ENCODE results near the gene PRR23E.

The PRR23E gene

GRCh38 chr3:127207727-127208482, 15.0 kb downstream of the PRR23E start:
- no peaks in the 10 kb centered on the region for H3K27me3 ChIP-seq (ENCODE audit: control insufficient read depth, insufficient read depth, low read length)
- no peaks in the 10 kb centered on the region for H3K9me3 ChIP-seq (ENCODE audit: control insufficient read depth, insufficient read depth, low read length)
- H3K4me1 ChIP-seq (ENCODE audit: control insufficient read depth, insufficient read depth, low read length), result no peaks in the 10 kb centered on the region
- no peaks in the 10 kb centered on the region for H3K36me3 ChIP-seq (ENCODE audit: control insufficient read depth, insufficient read depth, low read length)
- H3K4me3 ChIP-seq (ENCODE audit: low read depth, low read length), result no peak overlapping the region
- no peak overlapping the region for H3K9ac ChIP-seq (ENCODE audit: low read depth, low read length)

DNA sequence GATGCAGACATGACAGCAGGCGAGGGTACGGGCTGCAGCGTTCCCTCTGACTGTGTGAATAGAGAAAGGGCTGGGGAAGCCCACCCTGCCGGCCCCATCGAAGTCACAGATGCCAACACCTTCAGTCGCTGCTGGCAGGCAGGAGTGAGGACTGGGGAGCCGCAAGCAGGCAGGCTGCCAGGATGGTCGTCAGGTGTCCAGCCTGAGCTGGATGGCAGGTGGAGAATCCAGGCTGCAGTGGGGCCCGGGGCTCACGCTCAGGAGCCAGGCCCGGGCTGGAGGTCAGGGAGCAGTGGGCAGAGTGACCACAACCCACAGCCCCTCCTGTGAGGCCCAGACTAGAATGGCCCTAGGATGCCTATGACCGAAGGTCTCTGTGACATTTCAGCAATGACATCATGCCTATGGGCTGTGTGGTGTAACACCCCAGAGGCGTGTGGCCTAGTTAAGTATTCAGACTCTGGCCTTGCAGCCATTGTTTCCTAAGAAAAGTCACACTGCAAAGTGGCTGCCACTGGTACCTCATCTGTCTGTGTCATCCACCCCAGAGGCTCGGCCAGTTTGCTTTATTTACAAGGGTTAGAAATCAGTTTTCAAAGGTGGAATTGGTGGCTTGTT, 15.7 kb downstream of the PRR23E start:
- Histone ChIP-seq H3K27me3 (ENCODE audit: control insufficient read depth, insufficient read depth, low read length) (no peaks in the 10 kb centered on the region), H3K9ac (ENCODE audit: low read depth, low read length) (no peak overlapping the region), H3K9me3 (ENCODE audit: control insufficient read depth, insufficient read depth, low read length) (no peaks in the 10 kb centered on the region), H3K4me3 (ENCODE audit: low read depth, low read length) (no peak overlapping the region), H3K4me1 (ENCODE audit: control insufficient read depth, insufficient read depth, low read length) (no peaks in the 10 kb centered on the region), H3K36me3 (ENCODE audit: control insufficient read depth, insufficient read depth, low read length) (no peaks in the 10 kb centered on the region)

- Histone ChIP-seq H3K9me3 (ENCODE audit: control insufficient read depth, insufficient read depth, low read length) (no peaks in the 10 kb centered on the region), H3K9ac (ENCODE audit: low read depth, low read length) (no peak overlapping the region), H3K4me1 (ENCODE audit: control insufficient read depth, insufficient read depth, low read length) (no peaks in the 10 kb centered on the region), H3K4me3 (ENCODE audit: low read depth, low read length) (no peak overlapping the region), H3K27me3 (ENCODE audit: control insufficient read depth, insufficient read depth, low read length) (no peaks in the 10 kb centered on the region), H3K36me3 (ENCODE audit: control insufficient read depth, insufficient read depth, low read length) (no peaks in the 10 kb centered on the region)
Measured at GRCh38 chr3:127209155-127209839, 16.4 kb downstream of the PRR23E start.

DNA sequence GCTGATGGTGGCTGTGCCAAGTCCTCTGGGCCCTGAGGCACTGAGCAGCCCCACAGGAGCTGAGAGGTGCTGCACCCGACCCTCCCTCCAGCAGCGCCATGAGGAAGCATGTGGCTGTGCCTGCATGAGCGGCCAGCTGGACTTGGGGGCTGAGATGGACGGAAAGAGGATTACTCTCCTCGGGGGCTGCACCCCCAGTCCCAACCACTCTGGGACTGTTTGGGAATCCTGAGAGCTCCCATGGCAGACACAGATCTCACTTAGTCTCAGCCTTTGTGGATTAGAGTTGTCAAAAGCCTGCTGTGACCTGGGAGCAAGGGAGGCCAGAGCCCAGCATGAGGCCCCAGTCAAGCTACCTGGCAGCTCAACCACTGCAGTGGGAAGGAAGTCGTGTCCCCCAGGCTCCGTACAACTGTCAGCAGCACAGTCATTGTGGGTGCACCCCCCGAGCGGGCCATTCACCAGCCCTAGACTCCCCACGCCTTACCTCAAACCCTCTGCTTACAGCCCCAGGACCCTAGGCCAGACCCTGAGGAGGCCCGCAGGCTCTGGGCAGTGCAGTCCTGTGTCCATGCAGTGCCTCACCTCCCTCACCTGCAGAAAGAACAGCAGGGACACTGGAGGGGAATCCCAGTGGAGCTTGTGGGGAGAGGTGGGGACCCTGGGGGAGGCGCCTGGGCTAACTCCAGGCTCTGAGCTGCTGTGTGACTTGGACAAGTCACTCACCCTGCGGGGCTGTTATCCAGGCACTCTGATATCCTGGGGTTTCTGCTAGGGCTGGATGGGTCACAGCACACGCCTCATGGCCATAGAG, 17.1 kb downstream of the PRR23E start:
- H3K9ac ChIP-seq (ENCODE audit: low read depth, low read length), result no peak overlapping the region
- no peaks in the 10 kb centered on the region for H3K27me3 ChIP-seq (ENCODE audit: control insufficient read depth, insufficient read depth, low read length)
- H3K36me3 ChIP-seq (ENCODE audit: control insufficient read depth, insufficient read depth, low read length), result no peaks in the 10 kb centered on the region
- H3K4me1 ChIP-seq (ENCODE audit: control insufficient read depth, insufficient read depth, low read length), result no peaks in the 10 kb centered on the region
- H3K4me3 ChIP-seq (ENCODE audit: low read depth, low read length), result no peak overlapping the region
- H3K9me3 ChIP-seq (ENCODE audit: control insufficient read depth, insufficient read depth, low read length), result no peaks in the 10 kb centered on the region

DNA sequence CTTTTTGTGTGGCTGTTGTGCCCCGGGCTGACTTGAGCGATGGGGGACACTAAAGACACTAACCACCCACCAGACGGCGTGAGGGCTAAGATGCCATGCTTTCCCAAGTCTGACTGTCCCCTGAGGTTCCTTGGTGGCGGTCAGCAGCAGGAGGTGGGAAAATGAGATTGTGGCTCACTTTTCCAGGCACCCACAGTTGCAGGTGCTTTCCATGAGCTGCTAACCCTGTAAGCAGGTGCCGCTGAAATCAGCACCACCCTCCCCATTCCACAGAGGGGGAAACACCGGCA, 17.7 kb downstream of the PRR23E start:
- Histone ChIP-seq H3K9me3 (ENCODE audit: control insufficient read depth, insufficient read depth, low read length) (no peaks in the 10 kb centered on the region), H3K9ac (ENCODE audit: low read depth, low read length) (no peak overlapping the region), H3K36me3 (ENCODE audit: control insufficient read depth, insufficient read depth, low read length) (no peaks in the 10 kb centered on the region), H3K4me1 (ENCODE audit: control insufficient read depth, insufficient read depth, low read length) (no peaks in the 10 kb centered on the region), H3K27me3 (ENCODE audit: control insufficient read depth, insufficient read depth, low read length) (no peaks in the 10 kb centered on the region), H3K4me3 (ENCODE audit: low read depth, low read length) (no peak overlapping the region)

GRCh38 chr3:127211118-127212060, 18.5 kb downstream of the PRR23E start:
- no peaks in the 10 kb centered on the region for H3K4me1 ChIP-seq (ENCODE audit: control insufficient read depth, insufficient read depth, low read length)
- no peaks in the 10 kb centered on the region for H3K27me3 ChIP-seq (ENCODE audit: control insufficient read depth, insufficient read depth, low read length)
- no peak overlapping the region for H3K9ac ChIP-seq (ENCODE audit: low read depth, low read length)
- H3K9me3 ChIP-seq (ENCODE audit: control insufficient read depth, insufficient read depth, low read length), result no peaks in the 10 kb centered on the region
- no peak overlapping the region for H3K4me3 ChIP-seq (ENCODE audit: low read depth, low read length)
- no peaks in the 10 kb centered on the region for H3K36me3 ChIP-seq (ENCODE audit: control insufficient read depth, insufficient read depth, low read length)

DNA sequence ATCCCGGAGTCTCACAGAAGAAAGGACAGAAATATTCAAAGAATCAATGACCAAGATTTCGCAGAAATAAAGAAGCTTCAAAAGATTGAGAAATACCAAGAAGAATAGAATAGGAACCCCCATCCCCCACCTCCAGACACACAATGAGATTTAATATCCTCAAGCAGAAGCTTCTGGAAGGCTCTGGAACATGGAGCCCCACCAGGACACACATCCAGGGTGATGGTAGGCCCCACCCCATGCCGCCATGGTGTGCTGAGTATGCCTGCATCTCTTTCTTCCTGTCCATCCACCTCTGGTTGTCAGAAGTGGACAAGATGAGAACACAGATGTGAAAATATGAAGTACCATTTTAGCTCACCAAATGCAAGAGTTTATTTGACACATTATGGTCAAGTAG, 19.3 kb downstream of the PRR23E start:
- no peak overlapping the region for H3K9ac ChIP-seq (ENCODE audit: low read depth, low read length)
- H3K4me1 ChIP-seq (ENCODE audit: control insufficient read depth, insufficient read depth, low read length), result no peaks in the 10 kb centered on the region
- H3K36me3 ChIP-seq (ENCODE audit: control insufficient read depth, insufficient read depth, low read length), result no peaks in the 10 kb centered on the region
- H3K9me3 ChIP-seq (ENCODE audit: control insufficient read depth, insufficient read depth, low read length), result no peaks in the 10 kb centered on the region
- H3K27me3 ChIP-seq (ENCODE audit: control insufficient read depth, insufficient read depth, low read length), result no peaks in the 10 kb centered on the region
- no peak overlapping the region for H3K4me3 ChIP-seq (ENCODE audit: low read depth, low read length)

DNA sequence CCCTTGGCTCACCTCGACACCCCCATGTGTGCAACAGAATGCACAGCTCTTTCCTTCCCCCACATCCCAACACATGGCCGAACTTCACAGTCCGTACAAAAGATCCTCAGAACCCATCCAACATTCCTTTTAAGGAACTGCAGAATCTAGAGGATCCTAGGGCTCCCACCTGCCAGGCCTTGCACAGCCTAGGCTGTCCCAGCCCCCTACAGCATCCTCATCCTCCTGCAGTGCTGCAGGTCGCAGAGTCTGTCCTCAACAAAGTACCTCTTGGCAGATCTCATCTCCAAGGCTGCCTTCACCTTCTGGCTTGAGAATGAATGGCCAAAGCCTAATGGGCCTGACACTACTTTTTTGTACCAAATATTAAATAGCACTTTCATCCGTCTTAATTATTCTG, 19.8 kb downstream of the PRR23E start:
- H3K27me3 ChIP-seq (ENCODE audit: control insufficient read depth, insufficient read depth, low read length), result no peaks in the 10 kb centered on the region
- no peaks in the 10 kb centered on the region for H3K9me3 ChIP-seq (ENCODE audit: control insufficient read depth, insufficient read depth, low read length)
- H3K4me1 ChIP-seq (ENCODE audit: control insufficient read depth, insufficient read depth, low read length), result no peaks in the 10 kb centered on the region
- no peak overlapping the region for H3K4me3 ChIP-seq (ENCODE audit: low read depth, low read length)
- no peaks in the 10 kb centered on the region for H3K36me3 ChIP-seq (ENCODE audit: control insufficient read depth, insufficient read depth, low read length)
- no peak overlapping the region for H3K9ac ChIP-seq (ENCODE audit: low read depth, low read length)

DNA sequence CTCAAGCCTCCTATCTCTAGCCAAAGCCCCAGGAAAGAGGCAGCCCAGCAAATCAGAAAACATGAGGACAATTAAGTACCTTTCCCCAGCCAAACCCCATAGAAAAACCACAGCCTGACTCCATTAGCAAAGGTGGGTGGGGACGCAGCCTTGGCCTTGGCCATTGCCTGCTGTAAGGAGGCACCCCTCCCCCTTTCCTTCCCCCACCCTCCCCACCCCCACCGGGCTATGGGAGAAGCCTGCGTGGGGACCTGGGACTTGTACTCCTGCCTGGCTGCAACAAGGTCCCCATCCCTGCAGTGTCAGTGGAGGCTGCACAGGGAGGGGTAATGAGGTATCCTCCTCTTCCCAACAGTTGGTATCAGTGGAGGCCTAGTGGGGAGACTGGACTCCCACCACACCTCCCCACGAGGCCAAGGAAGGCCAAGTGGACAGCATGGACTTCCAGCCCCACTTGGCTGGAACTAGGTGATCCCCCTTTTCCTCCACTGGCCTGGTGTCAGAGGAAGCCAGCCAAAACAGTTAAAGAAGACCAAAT, 20.5 kb downstream of the PRR23E start:
- Histone ChIP-seq H3K4me3 (ENCODE audit: low read depth, low read length) (no peak overlapping the region), H3K36me3 (ENCODE audit: control insufficient read depth, insufficient read depth, low read length) (no peaks in the 10 kb centered on the region), H3K9me3 (ENCODE audit: control insufficient read depth, insufficient read depth, low read length) (no peaks in the 10 kb centered on the region), H3K9ac (ENCODE audit: low read depth, low read length) (no peak overlapping the region), H3K4me1 (ENCODE audit: control insufficient read depth, insufficient read depth, low read length) (no peaks in the 10 kb centered on the region), H3K27me3 (ENCODE audit: control insufficient read depth, insufficient read depth, low read length) (no peaks in the 10 kb centered on the region)

DNA sequence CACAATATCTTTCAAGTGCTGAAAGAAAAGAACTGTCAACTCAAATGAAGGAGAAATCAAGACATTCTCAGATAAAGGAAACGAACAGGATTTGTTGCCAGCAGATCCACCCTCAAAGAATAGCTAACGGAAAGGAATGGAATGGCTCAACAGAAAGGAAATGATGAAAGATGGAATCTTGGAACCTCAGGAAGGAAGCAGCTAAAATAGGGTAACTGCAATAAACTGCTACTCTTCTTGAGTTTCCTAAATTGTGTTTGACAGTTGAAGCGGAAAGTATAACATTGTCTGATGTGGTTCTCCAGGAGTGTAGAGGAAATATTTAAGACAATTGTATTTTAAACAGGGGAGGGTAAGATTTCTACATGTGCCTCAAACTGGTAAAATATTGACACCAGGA, 22.0 kb downstream of the PRR23E start:
- Histone ChIP-seq H3K4me3 (ENCODE audit: low read depth, low read length) (no peak overlapping the region), H3K9me3 (ENCODE audit: control insufficient read depth, insufficient read depth, low read length) (no peaks in the 10 kb centered on the region), H3K36me3 (ENCODE audit: control insufficient read depth, insufficient read depth, low read length) (no peaks in the 10 kb centered on the region), H3K27me3 (ENCODE audit: control insufficient read depth, insufficient read depth, low read length) (no peaks in the 10 kb centered on the region), H3K9ac (ENCODE audit: low read depth, low read length) (no peak overlapping the region), H3K4me1 (ENCODE audit: control insufficient read depth, insufficient read depth, low read length) (no peaks in the 10 kb centered on the region)
